Measurements from ENCODE around the gene KLHL30.

GRCh38 chr2:238165288-238165921 lies 26.9 kb downstream of the KLHL30 start:
- TF ChIP-seq POLR2A (IDR thresholded peaks at IDR 0.05) (no peak), CTCF (IDR thresholded peaks at IDR 0.05) (no peak)
